Heart left ventricle (tissue), 13 donors: Measurements from ENCODE around the gene ACAP2.

Experiments used
- POLR2A ChIP-seq, 2 donors: fragments of 450-650 bp; IDR thresholded peaks; one replicate each; pipeline ENCODE4 v1.6.1; 2017; ENCODE audit warnings: antibody characterized with exemption in 2 of 2, mild to moderate bottlenecking in 2 of 2, moderate library complexity in 2 of 2
- TF ChIP-seq, protein P1 (sequence below), 12 donors: fragments of 200-600 bp; sonication (generic) in 4 of 12; IDR thresholded peaks; one replicate each; pipeline versions ENCODE4 v1.5.0 to v1.8.0; 2018 to 2022; ENCODE audit warnings: antibody characterized with exemption in 12 of 12, mild to moderate bottlenecking in 5 of 12
- donor health status: ischemic (EF 13 %, LVEDD 7.1; RV severe dilation, severe dysfunction).
- donor health status: DM: no; HTN: yes; CAD: no.
- donor health status: DM: no; HTN: no; CAD: no.
- donor health status: ischemic (EF 25% LVEDD 6.9; RV normal size, moderate dysfunction).
- donor health status: ischemic (EF 25% LVEDD 5.7; RV mildly dilated, moderate dysfunction).
- donor health status: ischemic (EF 35%, LVEDD 5.7; RV mildly dilated, moderate dysfunction).
- donor health status: nonischemic (EF 11% LVEDD 7.7; RV severe dilation, severe dysfunction).
- donor health status: DM: yes; HTN: yes; CAD: no.
- donor health status: PGD.
- donor health status: ischemic (EF 29% LVEDD 5.4; RV normal size, mild dysfunction).
- donor health status: nonischemic (EF 23%, LVEDD 6.1; RV moderate dilation, normal function).

DNA sequence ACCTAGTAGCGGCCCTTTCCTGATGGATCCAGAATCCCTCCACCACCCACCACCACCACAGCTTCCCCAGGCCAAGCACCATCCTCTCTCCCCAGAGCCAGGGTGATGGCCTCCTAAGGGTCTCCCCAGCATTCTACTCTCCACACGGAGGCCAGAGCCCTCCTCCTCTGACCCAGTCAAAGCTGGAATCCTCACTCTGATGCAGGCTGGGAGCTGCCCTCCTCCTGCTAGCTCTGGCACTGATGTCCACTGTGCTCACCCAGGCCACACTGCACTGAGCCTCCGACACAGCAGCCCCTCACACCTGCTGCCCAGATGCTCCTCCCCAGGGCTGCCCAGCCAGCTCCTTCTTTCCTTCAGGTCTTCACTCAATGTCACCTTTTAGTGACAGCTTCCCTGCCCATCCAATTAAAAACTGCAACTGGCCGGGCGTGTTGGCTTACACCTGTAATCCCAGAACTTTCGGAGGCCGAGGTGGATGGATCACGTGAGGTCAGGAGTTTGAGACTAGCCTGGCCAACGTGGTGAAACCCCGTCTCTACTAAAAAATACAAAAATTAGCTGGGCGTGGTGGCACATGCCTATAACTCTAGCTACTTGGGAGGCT lies 192.9 kb downstream of the ACAP2 start:
- TF ChIP-seq, protein P1, sequence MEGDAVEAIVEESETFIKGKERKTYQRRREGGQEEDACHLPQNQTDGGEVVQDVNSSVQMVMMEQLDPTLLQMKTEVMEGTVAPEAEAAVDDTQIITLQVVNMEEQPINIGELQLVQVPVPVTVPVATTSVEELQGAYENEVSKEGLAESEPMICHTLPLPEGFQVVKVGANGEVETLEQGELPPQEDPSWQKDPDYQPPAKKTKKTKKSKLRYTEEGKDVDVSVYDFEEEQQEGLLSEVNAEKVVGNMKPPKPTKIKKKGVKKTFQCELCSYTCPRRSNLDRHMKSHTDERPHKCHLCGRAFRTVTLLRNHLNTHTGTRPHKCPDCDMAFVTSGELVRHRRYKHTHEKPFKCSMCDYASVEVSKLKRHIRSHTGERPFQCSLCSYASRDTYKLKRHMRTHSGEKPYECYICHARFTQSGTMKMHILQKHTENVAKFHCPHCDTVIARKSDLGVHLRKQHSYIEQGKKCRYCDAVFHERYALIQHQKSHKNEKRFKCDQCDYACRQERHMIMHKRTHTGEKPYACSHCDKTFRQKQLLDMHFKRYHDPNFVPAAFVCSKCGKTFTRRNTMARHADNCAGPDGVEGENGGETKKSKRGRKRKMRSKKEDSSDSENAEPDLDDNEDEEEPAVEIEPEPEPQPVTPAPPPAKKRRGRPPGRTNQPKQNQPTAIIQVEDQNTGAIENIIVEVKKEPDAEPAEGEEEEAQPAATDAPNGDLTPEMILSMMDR (IDR thresholded peaks at IDR 0.05): no peak
- no peak for TF ChIP-seq POLR2A (IDR thresholded peaks at IDR 0.05)
